Neural cell (in vitro differentiated cells): ENCODE data around the gene PLSCR5. TPM values are rescaled to one million over a fixed set of nuclear protein-coding genes. Genes with fewer than 3 reads are reported as not detected.

Experiments
- H2AFZ ChIP-seq: fragments of 200-600, 300-800 bp; sonication (generic), shearing (Covaris generic); 2 replicates; pipeline ENCODE4 v1.6.0; 2014; ENCODE audit warnings: low read depth, mild to moderate bottlenecking, antibody characterized with exemption, low read length, moderate library complexity
- H3F3A ChIP-seq: fragments of 200-600 bp; shearing (Covaris generic); 2 replicates; pipeline ENCODE4 v1.6.1; 2016; ENCODE audit warnings: mild to moderate bottlenecking, moderate library complexity, mixed read lengths, antibody characterized with exemption, low read length; ENCODE audit not compliant: insufficient read depth, poor library complexity, severe bottlenecking
- H3K27ac ChIP-seq: fragments of 200-600, 300-800 bp; sonication (generic), shearing (Covaris generic); 2 replicates; pipeline ENCODE4 v1.5.1; 2014; ENCODE audit warnings: mild to moderate bottlenecking, low read length, moderate library complexity
- H3K27me3 ChIP-seq: fragments of 300-800, 200-600 bp; sonication (generic), shearing (Covaris generic); 2 replicates; pipeline ENCODE4 v1.6.0; 2014; ENCODE audit warnings: mild to moderate bottlenecking, low read depth, low read length, moderate library complexity; ENCODE audit not compliant: insufficient read depth
- H3K36me3 ChIP-seq: fragments of 300-800, 200-600 bp; sonication (generic), shearing (Covaris generic); 2 replicates; pipeline ENCODE4 v1.5.1; 2014; ENCODE audit warnings: mild to moderate bottlenecking, antibody characterized with exemption, low read length, moderate library complexity; ENCODE audit not compliant: insufficient read depth
- H3K4me2 ChIP-seq: fragments of 300-800, 200-600 bp; sonication (generic), shearing (Covaris generic); 2 replicates; pipeline ENCODE4 v1.6.0; 2014; ENCODE audit warnings: mild to moderate bottlenecking, low read length
- H3K4me3 ChIP-seq: fragments of 300-800, 200-600 bp; sonication (generic), shearing (Covaris generic); 2 replicates; pipeline ENCODE4 v1.5.1; 2014; ENCODE audit warnings: mild to moderate bottlenecking, low read length, moderate library complexity
- H3K79me2 ChIP-seq: fragments of 200-600 bp; shearing (Covaris generic); replicated peaks from 2 replicates; pipeline ENCODE4 v1.6.0; 2014; ENCODE audit warnings: mild to moderate bottlenecking, low read length, moderate library complexity; ENCODE audit not compliant: insufficient read depth
- H3K9ac ChIP-seq: fragments of 300-800, 200-600 bp; sonication (generic), shearing (Covaris generic); 2 replicates; pipeline ENCODE4 v1.6.1; 2016; ENCODE audit warnings: mild to moderate bottlenecking, low read length, mixed read lengths
- H3K9me2 ChIP-seq: fragments of 200-600 bp; shearing (Covaris generic); 2 replicates; pipeline ENCODE4 v1.6.1; 2016; ENCODE audit warnings: mild to moderate bottlenecking, low read length, mixed read lengths; ENCODE audit not compliant: insufficient read depth
- H3K9me3 ChIP-seq: fragments of 200-600, 300-800 bp; sonication (generic), shearing (Covaris generic); 2 replicates; pipeline ENCODE4 v1.6.1; 2016; ENCODE audit warnings: mild to moderate bottlenecking, mixed run types, low read length, moderate library complexity, mixed read lengths
- H4K20me1 ChIP-seq: fragments of 200-600 bp; shearing (Covaris generic); 2 replicates; pipeline ENCODE4 v1.6.1; 2016; ENCODE audit warnings: mild to moderate bottlenecking, mixed run types; ENCODE audit not compliant: insufficient read depth
- CTCF ChIP-seq: fragments of 450-650 bp; IDR thresholded peaks from 2 replicates; pipeline ENCODE4 v1.5.1; 2014; ENCODE audit warnings: antibody characterized with exemption, mild to moderate bottlenecking, moderate library complexity; ENCODE audit not compliant: poor library complexity, severe bottlenecking
- EP300 ChIP-seq: fragments of 450-650 bp; conservative IDR thresholded peaks from 2 replicates; pipeline ENCODE4 v1.6.1; 2014; ENCODE audit warnings: antibody characterized with exemption, mild to moderate bottlenecking, moderate library complexity; ENCODE audit not compliant: poor library complexity, severe bottlenecking
- MXI1 ChIP-seq: fragments of 450-650 bp; conservative IDR thresholded peaks from 2 replicates; pipeline ENCODE4 v1.6.1; 2014; ENCODE audit warnings: antibody characterized with exemption, mild to moderate bottlenecking; ENCODE audit not compliant: poor library complexity, severe bottlenecking
- POLR2AphosphoS5 ChIP-seq: IDR thresholded peaks from 2 replicates; pipeline ENCODE4 v1.6.1; 2012
- RAD21 ChIP-seq: fragments of 450-650 bp; conservative IDR thresholded peaks from 2 replicates; pipeline ENCODE4 v1.6.1; 2014; ENCODE audit warnings: antibody characterized with exemption, mild to moderate bottlenecking, moderate library complexity
- SMC3 ChIP-seq: fragments of 450-650 bp; conservative IDR thresholded peaks from 2 replicates; pipeline ENCODE4 v1.6.1; 2014; ENCODE audit warnings: antibody characterized with exemption, mild to moderate bottlenecking, moderate library complexity; ENCODE audit not compliant: poor library complexity
- TAF1 ChIP-seq: IDR thresholded peaks from 2 replicates; pipeline ENCODE4 v1.6.1; 2012; ENCODE audit warnings: low read depth
- polyA plus RNA-seq: library from polyadenylated mRNA; depleted of rRNA; stranded (reverse); fragments of >200 nt; gene quantifications from 2 replicates; pipeline ENCODE4 v1.2.3, GENCODE V29; 2014
- TF ChIP-seq, protein P1 (sequence below): IDR thresholded peaks from 2 replicates; pipeline ENCODE4 v1.6.1; 2012; ENCODE audit warnings: borderline replicate concordance

Gene PLSCR5
- polyA plus RNA-seq, 1 donor from 2014 or later: 0.37 TPM

GRCh38 chr3:146625186-146625775 is 20.1 kb upstream of the PLSCR5 start:
- Histone ChIP-seq H3K27me3 (no peaks in the 10 kb centered on the region), H3K79me2 (no peaks in the 10 kb centered on the region), H3F3A (no peaks in the 10 kb centered on the region), H3K27ac (no peak overlapping the region), H3K9me2 (no peaks in the 10 kb centered on the region), H3K4me3 (no peak overlapping the region), H3K9ac (no peak overlapping the region), H3K4me2 (no peak overlapping the region), H4K20me1 (no peaks in the 10 kb centered on the region), H3K9me3 (no peaks in the 10 kb centered on the region), H3K36me3 (no peaks in the 10 kb centered on the region), H2AFZ (no peak overlapping the region)
- TF ChIP-seq CTCF (no peak), POLR2AphosphoS5 (peak; percentile 18)

- no peaks in the 10 kb centered on the region for H3K79me2 ChIP-seq
- no peak overlapping the region for H3K27ac ChIP-seq
- H3K36me3 ChIP-seq: no peaks in the 10 kb centered on the region
- no peak overlapping the region for H3K4me3 ChIP-seq
- H3K9ac ChIP-seq: no peak overlapping the region
- no peaks in the 10 kb centered on the region for H3K27me3 ChIP-seq
- H3F3A ChIP-seq: no peaks in the 10 kb centered on the region
- no peaks in the 10 kb centered on the region for H3K9me3 ChIP-seq
- H3K9me2 ChIP-seq: no peaks in the 10 kb centered on the region
- H4K20me1 ChIP-seq: no peaks in the 10 kb centered on the region
- no peak overlapping the region for H3K4me2 ChIP-seq
- no peak for TF ChIP-seq SMC3
- TF ChIP-seq EP300: peak; percentile 38
- no peak overlapping the region for H2AFZ ChIP-seq
These were observed 16.6 kb upstream of the PLSCR5 start for GRCh38 chr3:146621723-146622122.

GRCh38 chr3:146612015-146612414 is 6.9 kb upstream of the PLSCR5 start:
- H3K27ac ChIP-seq: no peak overlapping the region
- no peaks in the 10 kb centered on the region for H3K36me3 ChIP-seq
- H3K9me2 ChIP-seq: no peaks in the 10 kb centered on the region
- H3K27me3 ChIP-seq: no peaks in the 10 kb centered on the region
- no peak overlapping the region for H2AFZ ChIP-seq
- H3F3A ChIP-seq: no peaks in the 10 kb centered on the region
- H4K20me1 ChIP-seq: no peaks in the 10 kb centered on the region
- TF ChIP-seq, protein P1, sequence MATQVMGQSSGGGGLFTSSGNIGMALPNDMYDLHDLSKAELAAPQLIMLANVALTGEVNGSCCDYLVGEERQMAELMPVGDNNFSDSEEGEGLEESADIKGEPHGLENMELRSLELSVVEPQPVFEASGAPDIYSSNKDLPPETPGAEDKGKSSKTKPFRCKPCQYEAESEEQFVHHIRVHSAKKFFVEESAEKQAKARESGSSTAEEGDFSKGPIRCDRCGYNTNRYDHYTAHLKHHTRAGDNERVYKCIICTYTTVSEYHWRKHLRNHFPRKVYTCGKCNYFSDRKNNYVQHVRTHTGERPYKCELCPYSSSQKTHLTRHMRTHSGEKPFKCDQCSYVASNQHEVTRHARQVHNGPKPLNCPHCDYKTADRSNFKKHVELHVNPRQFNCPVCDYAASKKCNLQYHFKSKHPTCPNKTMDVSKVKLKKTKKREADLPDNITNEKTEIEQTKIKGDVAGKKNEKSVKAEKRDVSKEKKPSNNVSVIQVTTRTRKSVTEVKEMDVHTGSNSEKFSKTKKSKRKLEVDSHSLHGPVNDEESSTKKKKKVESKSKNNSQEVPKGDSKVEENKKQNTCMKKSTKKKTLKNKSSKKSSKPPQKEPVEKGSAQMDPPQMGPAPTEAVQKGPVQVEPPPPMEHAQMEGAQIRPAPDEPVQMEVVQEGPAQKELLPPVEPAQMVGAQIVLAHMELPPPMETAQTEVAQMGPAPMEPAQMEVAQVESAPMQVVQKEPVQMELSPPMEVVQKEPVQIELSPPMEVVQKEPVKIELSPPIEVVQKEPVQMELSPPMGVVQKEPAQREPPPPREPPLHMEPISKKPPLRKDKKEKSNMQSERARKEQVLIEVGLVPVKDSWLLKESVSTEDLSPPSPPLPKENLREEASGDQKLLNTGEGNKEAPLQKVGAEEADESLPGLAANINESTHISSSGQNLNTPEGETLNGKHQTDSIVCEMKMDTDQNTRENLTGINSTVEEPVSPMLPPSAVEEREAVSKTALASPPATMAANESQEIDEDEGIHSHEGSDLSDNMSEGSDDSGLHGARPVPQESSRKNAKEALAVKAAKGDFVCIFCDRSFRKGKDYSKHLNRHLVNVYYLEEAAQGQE: no peak
- TF ChIP-seq SMC3 (no peak), TAF1 (no peak), EP300 (no peak), MXI1 (no peak), RAD21 (no peak)
- H3K4me2 ChIP-seq: no peak overlapping the region
- no peak overlapping the region for H3K4me3 ChIP-seq
- H3K9me3 ChIP-seq: no peaks in the 10 kb centered on the region
- no peak overlapping the region for H3K9ac ChIP-seq
- no peaks in the 10 kb centered on the region for H3K79me2 ChIP-seq
